ENCODE measurements around the gene LYZL2. TPM values are rescaled to one million over a fixed set of nuclear protein-coding genes. Genes with fewer than 3 reads are reported as not detected.

LYZL2 gene
- total and polyA plus RNA-seq, 2 of the 8 experiments (the other 6 are each of a cell fraction or from before 2014, with no cell fraction given) = not detected

GRCh38 chr10:30586828-30587227 lies 42.7 kb downstream of the LYZL2 start:
- Histone ChIP-seq H2BK120ac (replicated peaks; ENCODE audit: low read depth, low read length) (no peak overlapping the region), H2BK20ac (ENCODE audit: low read length) (no peak overlapping the region), H4K5ac (ENCODE audit: insufficient read length, low read depth, low read length) (no peak overlapping the region), H3K79me1 (ENCODE audit: low read depth, low read length) (no peaks in the 10 kb centered on the region), H4K91ac (replicated peaks; ENCODE audit: insufficient read length, low read length) (no peak overlapping the region), H2BK5ac (ENCODE audit: low read depth, low read length) (no peak overlapping the region), H3K36me3 (ENCODE audit: control insufficient read depth in 2 of 4, insufficient read depth in 4 of 4, low read length in 3 of 4) (no peaks in the 10 kb centered on the region), H4K20me1 (replicated peaks in 1 of 2; ENCODE audit: control insufficient read depth in 1 of 2, insufficient read depth in 2 of 2, low read length in 2 of 2) (no peaks in the 10 kb centered on the region), H4K8ac (ENCODE audit: extremely low read depth, insufficient read depth, low read length) (no peak overlapping the region), H2BK15ac (ENCODE audit: low read length) (no peak overlapping the region), H3K4me1 (replicated peaks in 1 of 4; ENCODE audit: control insufficient read depth in 3 of 4, insufficient read depth in 4 of 4, low read length in 3 of 4) (peaks cover 0 to 3% (median 1%) of the 10 kb centered on the region in 4 experiments; a peak in 2 of 7 replicates), H3K23ac (ENCODE audit: insufficient read length) (no peak overlapping the region), H3K4me3 (ENCODE audit: extremely low read depth in 1 of 4, insufficient read depth in 2 of 4, low read depth in 3 of 4, low read length in 4 of 4) (no peak overlapping the region), H3K4ac (replicated peaks; ENCODE audit: insufficient read length, low read depth, low read length) (no peak overlapping the region), H3K4me2 (ENCODE audit: insufficient read depth in 1 of 2, low read depth in 2 of 2, low read length in 2 of 2) (no peak overlapping the region), H3K79me2 (ENCODE audit: control insufficient read depth in 1 of 2, insufficient read depth in 2 of 2, low read length in 2 of 2) (no peaks in the 10 kb centered on the region), H3K9ac (replicated peaks in 1 of 4; ENCODE audit: extremely low read depth in 1 of 4, low read depth in 3 of 4, low read length in 3 of 4) (no peak overlapping the region), H3K18ac (ENCODE audit: extremely low read depth, low read length) (no peak overlapping the region), H3K27me3 (replicated peaks in 1 of 4; ENCODE audit: control insufficient read depth in 3 of 4, extremely low read depth in 1 of 4, insufficient read depth in 3 of 4, low read length in 3 of 4) (0 out of 7 replicates have a peak, but pooled peaks cover 0 to 2% (median 0%) of the 10 kb centered on the region in 4 experiments), H3K56ac (replicated peaks; ENCODE audit: insufficient read length, low read depth, low read length) (no peak overlapping the region), H2BK12ac (ENCODE audit: low read depth, low read length) (no peak overlapping the region), H2AFZ (ENCODE audit: low read length) (no peak overlapping the region), H3K23me2 (ENCODE audit: low read depth, low read length) (no peaks in the 10 kb centered on the region), H3K27ac (ENCODE audit: low read depth, low read length) (no peak overlapping the region), H3K14ac (ENCODE audit: insufficient read length) (no peak overlapping the region), H3K9me3 (ENCODE audit: insufficient read depth in 2 of 2, low read depth in 1 of 2, low read length in 1 of 2) (no peaks in the 10 kb centered on the region), H2AK5ac (ENCODE audit: low read depth, low read length) (no peak overlapping the region)
- no peak for FAIRE-seq
- ChIA-PET CTCF (ENCODE audit: partially characterized antibody) (interaction anchor here (0.7 to 8.7 kb wide), 12 partner anchors 9 to 253 kb away, joined by 3 to 129 read pairs (median 3); no protein-coding TSS in a partner anchor), POLR2A (ENCODE audit: partially characterized antibody) (no interaction called here)
- WGBS, 2 experiments (ENCODE audit: extremely low coverage in 1 of 2, insufficient coverage in 1 of 2, insufficient read length in 1 of 2, insufficient replicate concordance in 2 of 2, low coverage in 1 of 2, low lambda C conversion rate in 2 of 2, missing lambda C conversion rate in 1 of 2) = 85% methylated on average over 2 of the region's 2 CpGs; no CpG with 5 or more reads in 1 of the 2 experiments
- no peak for DNase-seq (ENCODE audit: low read depth in 1 of 2, low spot score in 2 of 2)
- TF ChIP-seq BACH1 (IDR thresholded peaks at IDR 0.05; ENCODE audit: low read length) (no peak), TCF12 (IDR thresholded peaks at IDR 0.05; ENCODE audit: low read depth, low read length) (no peak), GTF2F1 (IDR thresholded peaks at IDR 0.05; ENCODE audit: borderline replicate concordance, low read depth, low read length) (no peak), POU5F1 (IDR thresholded peaks at IDR 0.05; ENCODE audit: low read depth, low read length) (no peak), JUND (IDR thresholded peaks at IDR 0.05; ENCODE audit: low read length) (no peak), EZH2 (IDR thresholded peaks at IDR 0.05; ENCODE audit: low read depth, low read length, severe bottlenecking) (no peak), CBX8 (IDR thresholded peaks at IDR 0.05; ENCODE audit: borderline replicate concordance, low read depth, low read length) (no peak), SIN3A (conservative IDR thresholded peaks at IDR 0.05 in 1 of 2, IDR thresholded peaks at IDR 0.05 in 1 of 2; ENCODE audit: low read depth in 1 of 2, low read length in 2 of 2) (no peak), CHD2 (IDR thresholded peaks at IDR 0.05; ENCODE audit: low read length) (no peak), ASH2L (IDR thresholded peaks at IDR 0.05; ENCODE audit: low read length) (no peak), CREB1 (IDR thresholded peaks at IDR 0.05) (no peak), EGR1 (IDR thresholded peaks at IDR 0.05; ENCODE audit: borderline replicate concordance, low read depth, low read length) (no peak), RXRA (IDR thresholded peaks at IDR 0.05; ENCODE audit: insufficient read depth, low read depth, low read length) (no peak), PHF8 (conservative IDR thresholded peaks at IDR 0.05; ENCODE audit: low read depth, low read length) (no peak), TAF7 (optimal IDR thresholded peaks at IDR 0.05; ENCODE audit: borderline replicate concordance, low read depth, low read length) (no peak), SP2 (IDR thresholded peaks at IDR 0.05; ENCODE audit: low read length) (no peak)
